Stimulated activated CD8-positive, alpha-beta memory T cell treated with anti-CD3 and anti-CD28 coated beads, Interleukin-7, amount 100 ng/mL, for 48 hours (primary cell): Measurements from ENCODE around the gene PLEKHN1.
"Not testable (repeated sequence)": the region's sequence is repeated elsewhere in the genome, so short reads cannot be mapped to it uniquely, and the experiment has no call there.

Experiments
- DNase-seq, 2 donors: peaks; one replicate each; pipeline ENCODE4 v3.0.0-alpha.2; 2020; ENCODE audit warnings: low read depth in 1 of 2; ENCODE audit errors: extremely low read depth in 1 of 2

The PLEKHN1 gene

DNA sequence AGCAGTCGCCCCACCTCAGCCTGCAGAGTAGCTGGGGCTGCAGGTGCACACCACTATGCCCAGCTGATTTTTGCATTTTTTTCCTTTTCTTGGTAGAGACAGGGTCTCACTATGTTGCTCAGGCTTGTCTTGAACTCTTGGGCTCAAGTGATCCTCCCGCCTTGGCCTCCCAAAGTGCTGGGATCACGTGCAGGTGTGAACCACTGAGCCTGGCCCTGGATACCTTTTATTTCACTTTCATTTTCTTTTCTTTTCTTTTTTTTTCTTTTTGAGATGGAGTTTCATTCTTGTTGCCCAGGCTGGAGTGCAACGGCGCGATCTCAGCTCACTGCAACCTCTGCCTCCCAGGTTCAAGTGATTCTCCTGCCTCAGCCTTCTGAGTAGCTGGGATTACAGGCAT is 25.0 kb downstream of the PLEKHN1 start:
- not testable (repeated sequence) for DNase-seq

DNA sequence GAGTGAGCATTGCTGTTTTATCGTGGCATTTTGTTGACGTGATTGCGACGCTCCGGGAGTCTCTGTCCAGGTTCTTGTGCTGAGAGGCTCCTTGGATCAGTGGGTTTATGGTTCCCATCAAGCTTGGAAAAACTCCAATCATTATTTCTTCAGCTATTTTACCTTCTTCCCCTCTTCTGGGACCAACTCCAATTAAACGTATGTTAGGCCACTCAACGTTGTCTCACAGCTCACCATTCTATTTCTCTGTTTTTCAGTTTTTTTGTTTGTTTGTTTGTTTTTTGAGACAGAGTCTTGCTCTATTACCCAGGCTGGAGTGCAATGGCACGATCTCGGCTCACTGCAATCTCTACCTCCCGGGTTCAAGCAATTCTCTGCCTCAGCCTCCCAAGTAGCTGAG is 25.6 kb downstream of the PLEKHN1 start:
- DNase-seq = no peak

DNA sequence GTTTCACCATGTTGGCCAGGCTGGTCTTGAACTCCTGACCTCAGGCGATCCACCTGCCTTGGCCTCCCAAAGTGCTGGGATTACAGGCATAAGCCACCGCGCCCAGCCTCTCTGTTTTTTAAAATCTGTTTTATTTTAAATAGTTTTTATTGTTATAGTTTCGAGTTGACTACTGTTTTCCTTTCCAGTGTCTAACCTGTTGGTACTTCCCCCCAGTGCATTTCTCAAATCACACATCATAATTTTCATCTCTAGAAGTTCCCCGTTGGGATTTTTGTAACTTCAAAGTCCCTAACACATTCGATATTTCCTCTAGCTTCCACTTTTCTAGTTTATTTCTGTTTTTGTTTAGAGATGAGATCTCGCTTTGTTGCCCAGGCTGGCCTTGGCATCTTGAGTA is 26.1 kb downstream of the PLEKHN1 start:
- DNase-seq = no peak

DNA sequence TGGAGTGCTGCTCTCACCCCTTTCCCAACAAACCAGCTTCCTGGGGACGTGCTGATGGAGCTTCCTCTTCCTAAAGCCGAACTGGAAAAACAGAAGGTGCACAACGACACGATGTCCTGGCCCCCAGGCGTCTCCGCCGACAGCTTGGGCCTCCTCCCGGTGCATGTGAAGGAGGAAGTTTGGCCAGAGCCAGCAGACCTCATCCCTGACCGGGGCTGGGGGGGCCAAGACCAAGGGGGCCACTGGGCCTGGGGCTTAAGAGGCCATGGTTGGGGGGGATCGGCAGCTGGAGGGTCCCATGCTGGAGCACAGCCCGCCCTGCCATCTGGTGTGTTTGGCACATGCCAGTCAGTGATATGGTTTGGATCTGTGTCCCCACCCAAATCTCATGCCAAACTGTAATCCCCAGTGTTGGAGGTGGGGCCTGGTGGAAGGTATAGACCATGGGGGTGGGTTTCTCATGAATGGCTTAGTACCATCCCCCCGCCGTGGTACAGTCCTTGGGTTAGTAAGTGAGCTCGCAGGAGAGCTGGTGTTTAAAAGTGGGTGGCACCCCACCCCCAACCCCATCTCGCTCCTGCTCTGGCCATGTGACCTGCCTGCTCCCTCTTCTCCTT is 27.2 kb downstream of the PLEKHN1 start:
- DNase-seq = no peak

DNA sequence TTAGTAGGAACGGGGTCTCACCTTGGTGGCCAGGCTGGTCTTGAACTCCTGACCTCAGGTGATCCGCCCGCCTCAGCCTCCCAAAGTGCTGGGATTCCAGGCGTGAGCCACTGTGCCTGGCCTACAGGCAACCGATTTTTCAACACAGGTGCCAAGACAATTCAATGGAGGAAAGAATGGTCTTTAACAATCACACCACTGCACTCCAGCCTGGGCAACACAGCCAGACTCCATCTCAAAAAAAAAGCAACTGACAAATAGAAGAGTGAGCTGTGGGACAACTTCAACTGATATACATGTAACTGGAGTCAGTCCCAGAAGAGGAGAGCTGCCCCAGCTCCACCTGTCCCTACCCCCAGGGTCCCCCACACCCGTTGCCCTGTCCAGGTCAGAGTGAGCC is 28.3 kb downstream of the PLEKHN1 start:
- not testable (repeated sequence) for DNase-seq

DNA sequence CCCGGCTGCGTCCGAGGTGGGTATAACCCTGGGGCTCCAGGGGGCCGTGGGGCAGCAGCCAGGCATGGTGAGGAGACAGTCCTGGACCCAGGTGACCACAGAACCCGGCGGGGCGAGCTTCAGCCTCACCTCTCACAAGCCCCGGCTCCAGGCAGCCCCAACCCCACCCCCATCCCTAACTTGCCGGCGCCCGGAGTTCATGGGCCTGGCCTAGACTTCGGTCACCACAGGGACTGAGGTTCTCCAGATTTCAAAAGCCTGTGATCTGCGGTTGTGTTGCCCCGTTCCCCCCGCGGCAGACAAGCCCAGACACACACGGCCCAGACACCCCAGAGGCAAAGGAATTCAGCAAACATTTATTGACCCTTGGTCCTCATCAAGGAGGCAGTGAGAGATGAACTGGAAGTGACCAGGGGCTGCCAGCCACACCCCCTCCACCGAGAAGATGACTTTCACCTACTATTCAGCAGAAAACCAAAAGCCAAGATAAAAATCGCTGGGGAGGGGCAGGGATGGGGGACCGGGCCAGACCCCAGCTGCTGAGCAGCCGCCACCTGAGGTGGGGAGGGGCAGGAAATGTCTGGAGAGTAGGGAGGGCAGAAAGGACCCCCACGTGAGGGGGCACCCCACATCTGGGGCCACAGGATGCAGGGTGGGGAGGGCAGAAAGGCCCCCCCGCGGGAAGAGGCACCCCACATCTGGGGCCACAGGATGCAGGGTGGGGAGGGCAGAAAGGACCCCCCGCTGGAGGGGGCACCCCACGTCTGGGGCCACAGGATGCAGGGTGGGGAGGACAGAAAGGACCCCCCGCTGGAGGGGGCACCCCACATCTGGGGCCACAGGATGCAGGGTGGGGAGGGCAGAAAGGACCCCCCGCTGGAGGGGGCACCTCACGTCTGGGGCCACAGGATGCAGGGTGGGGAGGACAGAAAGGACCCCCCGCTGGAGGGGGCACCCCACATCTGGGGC is 29.7 kb downstream of the PLEKHN1 start:
- DNase-seq = no peak

- no peak for DNase-seq
Observed at GRCh38 chr1:996851-997712, 30.8 kb downstream of the PLEKHN1 start.

GRCh38 chr1:997713-997992 is 31.4 kb downstream of the PLEKHN1 start:
- no peak for DNase-seq

GRCh38 chr1:997993-998744 is 31.9 kb downstream of the PLEKHN1 start:
- DNase-seq = no peak

GRCh38 chr1:998745-998994 is 32.4 kb downstream of the PLEKHN1 start:
- DNase-seq = no peak

DNA sequence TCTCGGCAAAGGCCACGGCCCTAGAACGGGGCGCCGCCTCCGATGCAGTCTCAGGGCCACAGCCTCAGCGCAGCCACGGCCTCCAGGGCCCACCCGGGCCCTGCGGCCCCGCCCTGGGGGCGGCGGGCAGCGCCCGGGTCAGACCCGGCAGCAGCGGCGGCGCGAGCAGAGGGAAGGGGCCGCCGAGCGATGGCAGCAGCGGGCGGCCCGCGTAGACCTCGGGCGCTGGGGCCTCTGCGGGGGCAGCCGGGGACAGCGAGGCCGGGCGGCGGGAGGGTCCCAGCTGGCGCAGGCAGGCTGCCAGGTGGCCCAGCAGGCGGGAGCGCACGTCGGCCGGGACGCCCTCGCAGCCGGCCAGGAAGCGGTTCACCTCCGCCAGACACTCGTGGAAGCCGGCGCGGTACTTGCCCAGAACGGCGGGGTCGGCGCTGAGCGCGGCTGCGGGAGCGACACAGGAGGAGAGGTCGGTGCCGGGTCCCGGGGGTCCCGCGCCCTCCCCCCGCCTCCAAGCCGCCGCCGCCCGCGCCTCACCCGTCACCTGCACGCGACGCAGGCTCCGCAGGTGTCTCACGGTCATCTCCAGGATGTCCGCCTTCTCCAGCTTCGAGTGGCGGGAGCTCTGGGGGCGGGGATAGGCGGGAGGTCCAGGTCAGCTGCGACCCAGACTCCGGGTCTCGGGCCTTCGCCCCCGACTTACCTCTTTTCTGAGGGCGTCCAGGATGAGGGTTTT is 32.9 kb downstream of the PLEKHN1 start:
- no peak for DNase-seq

- DNase-seq = peak in 1 of 2 donors; percentile 48
Observed at GRCh38 chr1:999725-1000356, 33.6 kb downstream of the PLEKHN1 start, which contains the start of gene HES4. HES4 (minus strand) TSS chr1:1000097; CDS start chr1:999973, 124 bp downstream.

GRCh38 chr1:1000357-1001056 is 34.2 kb downstream of the PLEKHN1 start:
- DNase-seq = no peak

- no peak for DNase-seq
Observed at GRCh38 chr1:1001057-1001783, 34.9 kb downstream of the PLEKHN1 start.

DNA sequence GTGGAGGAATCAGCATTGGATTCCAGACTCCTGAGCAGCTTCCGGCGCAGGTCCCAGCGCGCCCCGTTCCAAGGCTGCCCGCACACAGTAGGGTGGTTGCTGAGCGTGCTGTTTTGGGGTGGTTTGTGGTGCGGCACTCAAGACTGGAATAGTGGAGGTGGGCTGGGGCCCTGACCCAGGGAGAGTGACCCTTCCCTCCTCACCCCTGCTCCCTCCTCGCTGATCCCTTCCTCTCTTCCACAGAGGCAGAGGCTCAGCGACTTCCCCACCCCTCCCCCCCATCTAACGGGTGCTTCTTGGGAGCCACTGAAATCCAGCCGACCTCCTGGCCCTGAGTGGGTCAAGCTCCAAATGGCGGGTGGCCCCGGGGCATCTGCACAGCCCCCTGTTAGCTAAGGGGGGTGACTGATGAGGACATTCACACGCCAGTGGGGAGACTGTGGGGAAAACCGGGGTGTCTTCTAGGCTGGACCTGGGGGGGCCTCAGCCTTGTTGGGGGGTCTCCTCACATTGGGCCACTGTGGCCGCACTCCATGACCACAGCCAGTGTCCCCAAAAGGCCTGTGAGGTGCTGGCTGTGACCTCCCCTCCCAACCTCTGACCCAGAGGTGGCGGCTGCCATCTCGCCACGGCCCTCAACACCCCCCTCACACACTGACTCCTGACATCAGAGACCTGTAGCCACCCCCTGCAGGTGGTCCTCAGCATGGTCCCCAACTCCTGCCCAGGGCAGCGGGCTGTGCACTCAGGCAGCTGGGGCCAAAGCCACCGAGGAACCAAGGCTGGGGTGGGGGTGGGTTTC is 37.5 kb downstream of the PLEKHN1 start:
- no peak for DNase-seq

DNA sequence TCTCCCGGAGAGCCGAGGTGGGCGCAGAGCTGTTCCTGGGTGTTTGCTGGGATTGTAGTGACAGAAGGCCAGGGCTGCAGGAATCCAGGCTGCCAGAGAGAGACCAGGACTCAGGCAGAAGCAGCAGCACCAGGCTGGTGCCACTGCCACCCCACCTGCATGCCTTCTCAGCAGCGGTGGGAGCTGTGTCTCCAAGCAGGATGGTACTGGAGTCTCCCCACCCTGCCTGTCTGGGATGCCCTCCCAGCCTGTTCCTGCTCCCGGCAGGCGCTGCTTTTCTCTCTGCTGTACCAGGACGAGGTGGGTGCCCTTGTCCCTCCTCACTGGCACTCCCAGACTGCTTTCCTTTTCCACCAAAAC is 38.1 kb downstream of the PLEKHN1 start:
- DNase-seq = no peak

DNA sequence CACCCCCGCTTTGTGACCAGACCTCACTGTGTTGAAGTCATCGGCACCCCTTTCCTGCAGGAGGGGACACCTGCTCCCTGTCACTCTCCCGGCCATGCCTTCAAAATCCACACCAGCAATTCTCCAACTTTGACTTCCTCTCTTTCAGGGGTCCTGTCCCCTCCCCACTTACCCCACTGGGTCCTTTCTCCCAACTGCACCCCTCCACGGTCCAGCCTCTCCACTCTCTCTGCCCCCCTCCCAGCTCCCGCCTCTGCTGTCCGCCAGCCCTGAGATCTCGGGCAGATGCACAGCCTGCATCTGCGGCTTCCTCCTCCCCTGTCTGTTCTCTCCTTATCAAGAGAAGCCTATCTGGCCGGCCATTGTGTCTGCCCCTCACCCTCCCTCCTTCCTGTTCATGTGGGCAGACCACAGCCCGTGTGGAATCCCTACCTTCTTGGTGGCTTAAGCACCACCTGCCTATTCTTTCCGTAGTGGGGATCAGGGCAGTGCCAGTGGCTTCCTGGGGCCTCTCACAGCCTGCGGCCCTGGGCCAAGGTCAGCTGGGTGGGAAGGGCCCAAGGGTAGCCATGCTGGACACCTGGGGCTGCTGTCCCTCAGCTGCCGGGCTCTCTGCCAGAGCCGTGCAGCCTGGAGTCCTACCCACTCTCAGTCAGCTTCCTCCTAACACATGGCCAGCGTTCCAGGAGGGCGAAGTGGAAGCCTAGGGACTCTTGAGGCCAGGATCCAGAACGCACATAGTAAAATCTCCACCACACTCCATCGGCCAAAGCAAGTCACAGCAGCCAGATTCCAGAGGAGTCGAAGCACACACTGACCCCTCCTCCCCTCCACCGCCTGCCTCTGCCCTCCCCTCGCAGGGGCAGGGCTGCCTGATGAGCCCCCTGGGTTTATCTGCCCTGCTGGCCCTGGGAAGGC is 38.8 kb downstream of the PLEKHN1 start:
- no peak for DNase-seq
